Liver (tissue), 3 donors: ENCODE data around the gene C1orf210.

Source experiments
- ATF3 ChIP-seq: IDR thresholded peaks from 2 replicates; pipeline ENCODE4 v1.6.1; 2016; ENCODE audit warnings: antibody characterized with exemption
- CTCF ChIP-seq: fragments of 150-350 bp; IDR thresholded peaks from 2 replicates; pipeline ENCODE4 v1.5.1; 2017; ENCODE audit warnings: improper control_type of control experiment, low read depth, low read length; ENCODE audit not compliant: missing input control
- EGR1 ChIP-seq, 2 donors: IDR thresholded peaks; 2 replicates each; pipeline ENCODE4 v1.6.1; 2016 to 2018; ENCODE audit warnings: antibody characterized with exemption in 2 of 2, low read depth in 2 of 2
- FOXA1 ChIP-seq: IDR thresholded peaks from 2 replicates; pipeline ENCODE4 v1.6.1; 2016; ENCODE audit warnings: antibody characterized with exemption
- GABPA ChIP-seq, 2 donors: IDR thresholded peaks in 1 of 2; conservative IDR thresholded peaks in 1 of 2; 2 replicates each; pipeline ENCODE4 v1.6.1; 2016; ENCODE audit warnings: antibody characterized with exemption in 2 of 2, mild to moderate bottlenecking in 1 of 2, moderate library complexity in 1 of 2
- RAD21 ChIP-seq, 2 donors: IDR thresholded peaks; 2 replicates each; pipeline ENCODE4 v1.6.1; 2016; ENCODE audit warnings: antibody characterized with exemption in 2 of 2, mild to moderate bottlenecking in 2 of 2
- TF ChIP-seq, protein P1 (sequence below): IDR thresholded peaks from 2 replicates; pipeline ENCODE4 v1.6.1; 2016; ENCODE audit warnings: antibody characterized with exemption, mild to moderate bottlenecking
- donor health status: healthy.
- donor health status: healthy.

GRCh38 chr1:43305461-43305860, 20.1 kb upstream of the C1orf210 start:
- TF ChIP-seq CTCF (no peak), ATF3 (no peak), EGR1 (IDR thresholded peaks at IDR 0.05; ENCODE audit: low read depth in 2 of 2) (no peak), FOXA1 (no peak), RAD21 (IDR thresholded peaks at IDR 0.05) (no peak), GABPA (IDR thresholded peaks at IDR 0.05 in 1 of 2, conservative IDR thresholded peaks at IDR 0.05 in 1 of 2) (no peak)
- TF ChIP-seq, protein P1, sequence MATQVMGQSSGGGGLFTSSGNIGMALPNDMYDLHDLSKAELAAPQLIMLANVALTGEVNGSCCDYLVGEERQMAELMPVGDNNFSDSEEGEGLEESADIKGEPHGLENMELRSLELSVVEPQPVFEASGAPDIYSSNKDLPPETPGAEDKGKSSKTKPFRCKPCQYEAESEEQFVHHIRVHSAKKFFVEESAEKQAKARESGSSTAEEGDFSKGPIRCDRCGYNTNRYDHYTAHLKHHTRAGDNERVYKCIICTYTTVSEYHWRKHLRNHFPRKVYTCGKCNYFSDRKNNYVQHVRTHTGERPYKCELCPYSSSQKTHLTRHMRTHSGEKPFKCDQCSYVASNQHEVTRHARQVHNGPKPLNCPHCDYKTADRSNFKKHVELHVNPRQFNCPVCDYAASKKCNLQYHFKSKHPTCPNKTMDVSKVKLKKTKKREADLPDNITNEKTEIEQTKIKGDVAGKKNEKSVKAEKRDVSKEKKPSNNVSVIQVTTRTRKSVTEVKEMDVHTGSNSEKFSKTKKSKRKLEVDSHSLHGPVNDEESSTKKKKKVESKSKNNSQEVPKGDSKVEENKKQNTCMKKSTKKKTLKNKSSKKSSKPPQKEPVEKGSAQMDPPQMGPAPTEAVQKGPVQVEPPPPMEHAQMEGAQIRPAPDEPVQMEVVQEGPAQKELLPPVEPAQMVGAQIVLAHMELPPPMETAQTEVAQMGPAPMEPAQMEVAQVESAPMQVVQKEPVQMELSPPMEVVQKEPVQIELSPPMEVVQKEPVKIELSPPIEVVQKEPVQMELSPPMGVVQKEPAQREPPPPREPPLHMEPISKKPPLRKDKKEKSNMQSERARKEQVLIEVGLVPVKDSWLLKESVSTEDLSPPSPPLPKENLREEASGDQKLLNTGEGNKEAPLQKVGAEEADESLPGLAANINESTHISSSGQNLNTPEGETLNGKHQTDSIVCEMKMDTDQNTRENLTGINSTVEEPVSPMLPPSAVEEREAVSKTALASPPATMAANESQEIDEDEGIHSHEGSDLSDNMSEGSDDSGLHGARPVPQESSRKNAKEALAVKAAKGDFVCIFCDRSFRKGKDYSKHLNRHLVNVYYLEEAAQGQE = no peak
